Measurements from ENCODE around the gene C6orf141. TPM values are rescaled to one million over a fixed set of nuclear protein-coding genes. Genes with fewer than 3 reads are reported as not detected.

C6orf141 gene
- total RNA-seq, 1 donor from 2014 or later, result 6.5 TPM

DNA sequence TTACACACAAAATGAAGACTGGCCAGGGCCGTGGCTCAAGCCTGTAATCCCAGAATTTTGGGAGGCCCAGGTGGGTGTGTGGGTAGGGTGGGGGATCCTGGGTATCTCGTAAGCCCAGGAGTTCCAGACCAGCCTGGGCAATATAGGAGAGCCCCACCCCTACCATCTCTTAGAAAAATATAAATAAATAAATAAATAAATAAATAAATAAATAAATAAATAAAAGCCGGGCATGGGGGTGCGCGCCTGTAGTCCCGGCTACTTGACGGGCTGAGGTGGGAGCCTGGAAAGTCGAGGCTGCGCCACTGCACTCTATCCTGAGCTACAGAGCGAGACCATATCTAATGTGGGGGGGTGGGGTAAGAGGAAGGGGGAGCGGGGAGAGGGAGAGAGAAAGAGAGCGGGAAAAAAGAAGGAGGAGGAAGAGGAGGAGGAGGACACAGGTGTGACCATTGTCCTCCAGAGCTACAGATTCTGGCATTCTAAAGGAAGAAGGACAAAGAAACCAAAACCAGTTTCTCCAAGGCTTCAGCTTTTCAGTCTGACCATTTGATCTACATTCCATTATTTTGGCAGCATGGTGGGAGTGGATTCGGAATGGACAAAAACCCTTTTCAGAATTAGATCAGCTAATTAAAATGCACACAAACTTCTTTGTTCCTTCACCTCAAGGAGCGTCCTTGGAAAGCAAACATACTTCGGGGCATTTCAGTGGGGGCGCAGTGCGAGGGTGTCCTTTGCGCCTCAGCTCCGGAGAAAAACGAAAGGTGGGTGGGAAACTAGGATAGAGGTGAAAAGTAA, 577 bp upstream of the C6orf141 start:
- TF ChIP-seq CTCF (IDR thresholded peaks at IDR 0.05; ENCODE audit: insufficient read depth, low read length, poor library complexity, severe bottlenecking), result no peak
- Histone ChIP-seq H3K4me3 (ENCODE audit: low read depth, low read length) (peak overlapping the region; percentile 70), H3K27me3 (ENCODE audit: control insufficient read depth, insufficient read depth, low read length) (no peaks in the 10 kb centered on the region), H3K36me3 (ENCODE audit: control insufficient read depth, insufficient read depth, low read length) (no peaks in the 10 kb centered on the region)
- DNase-seq (ENCODE audit: low read depth), result no peak

- TF ChIP-seq CTCF (IDR thresholded peaks at IDR 0.05; ENCODE audit: insufficient read depth, low read length, poor library complexity, severe bottlenecking), result no peak
- no peak for DNase-seq (ENCODE audit: low read depth)
- no peaks in the 10 kb centered on the region for H3K36me3 ChIP-seq (ENCODE audit: control insufficient read depth, insufficient read depth, low read length)
- peak overlapping the region; percentile 70 for H3K4me3 ChIP-seq (ENCODE audit: low read depth, low read length)
- H3K27me3 ChIP-seq (ENCODE audit: control insufficient read depth, insufficient read depth, low read length), result no peaks in the 10 kb centered on the region
Observed at GRCh38 chr6:49551078-49551865, 804 bp downstream of the C6orf141 start.

DNA sequence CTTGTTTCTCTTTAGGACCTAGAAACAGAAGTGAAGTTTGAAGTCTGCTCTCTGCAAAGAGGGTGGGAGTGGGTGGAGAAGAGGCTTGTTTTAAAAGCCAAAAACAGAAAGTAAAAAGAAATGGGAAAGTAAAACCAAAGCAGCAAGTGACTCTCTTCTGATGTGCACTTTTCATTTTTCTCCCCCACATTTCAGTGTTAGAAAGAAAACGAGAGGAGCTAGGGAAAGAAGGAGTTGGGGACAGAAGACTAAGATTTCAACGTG, 1.3 kb downstream of the C6orf141 start:
- TF ChIP-seq CTCF (IDR thresholded peaks at IDR 0.05; ENCODE audit: insufficient read depth, low read length, poor library complexity, severe bottlenecking), result no peak
- Histone ChIP-seq H3K4me3 (ENCODE audit: low read depth, low read length) (peak overlapping the region; percentile 70), H3K36me3 (ENCODE audit: control insufficient read depth, insufficient read depth, low read length) (no peaks in the 10 kb centered on the region), H3K27me3 (ENCODE audit: control insufficient read depth, insufficient read depth, low read length) (no peaks in the 10 kb centered on the region)
- DNase-seq (ENCODE audit: low read depth), result no peak

DNA sequence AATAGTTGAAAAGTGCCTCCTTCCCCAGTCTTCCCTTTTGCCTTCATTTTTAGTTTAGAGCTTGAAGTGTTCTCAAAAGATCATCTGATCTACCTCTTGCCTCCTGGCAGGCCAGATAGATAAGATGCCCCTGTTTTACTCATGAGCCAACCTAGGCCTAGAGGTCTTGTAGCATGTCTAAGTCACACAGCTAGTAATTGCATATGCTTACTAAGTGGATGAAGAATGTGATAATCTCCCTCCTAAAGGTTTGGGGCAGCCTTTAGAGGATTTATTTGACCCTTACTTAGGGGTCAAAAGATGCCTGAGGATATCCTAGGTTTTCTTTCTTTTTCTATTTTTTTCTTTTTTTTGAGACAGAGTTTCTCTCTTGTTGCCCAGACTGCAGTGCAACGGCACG, 2.1 kb downstream of the C6orf141 start:
- no peak overlapping the region for H3K4me3 ChIP-seq (ENCODE audit: low read depth, low read length)
- no peak for TF ChIP-seq CTCF (IDR thresholded peaks at IDR 0.05; ENCODE audit: insufficient read depth, low read length, poor library complexity, severe bottlenecking)
- no peak for DNase-seq (ENCODE audit: low read depth)
- no peaks in the 10 kb centered on the region for H3K27me3 ChIP-seq (ENCODE audit: control insufficient read depth, insufficient read depth, low read length)
- no peaks in the 10 kb centered on the region for H3K36me3 ChIP-seq (ENCODE audit: control insufficient read depth, insufficient read depth, low read length)

DNA sequence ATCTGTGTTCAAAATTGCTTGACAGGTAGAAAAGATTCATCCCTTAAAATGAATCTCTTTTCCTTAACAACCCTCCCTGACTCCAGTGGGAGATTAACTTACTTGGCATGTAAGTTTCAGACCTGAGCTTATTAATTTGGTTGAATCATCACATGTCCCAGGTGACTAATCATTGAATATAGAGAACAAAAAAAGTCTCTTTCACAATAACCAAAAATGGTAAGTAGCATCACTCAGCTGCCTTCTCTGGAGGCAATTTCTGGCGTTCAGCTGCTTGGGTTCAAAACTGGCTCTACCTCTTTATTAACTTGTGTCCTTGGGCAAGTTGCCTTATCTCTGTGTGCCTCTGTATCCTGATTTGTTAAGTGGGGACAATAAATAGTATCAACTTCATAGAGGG, 2.9 kb downstream of the C6orf141 start:
- Histone ChIP-seq H3K36me3 (ENCODE audit: control insufficient read depth, insufficient read depth, low read length) (no peaks in the 10 kb centered on the region), H3K4me3 (ENCODE audit: low read depth, low read length) (no peak overlapping the region), H3K27me3 (ENCODE audit: control insufficient read depth, insufficient read depth, low read length) (no peaks in the 10 kb centered on the region)
- DNase-seq (ENCODE audit: low read depth), result peak; percentile 56
- no peak for TF ChIP-seq CTCF (IDR thresholded peaks at IDR 0.05; ENCODE audit: insufficient read depth, low read length, poor library complexity, severe bottlenecking)
